ACC112 (cell line): ENCODE data around the gene SBNO2.
"Not testable (repeated sequence)": the region's sequence is repeated elsewhere in the genome, so short reads cannot be mapped to it uniquely, and the experiment has no call there.

Experiments used
- H2AFZ ChIP-seq: fragments of 200-600 bp; sonication (generic); one replicate; pipeline ENCODE4 v1.6.0; 2017; ENCODE audit warnings: antibody characterized with exemption, low read length; ENCODE audit not compliant: unreplicated experiment
- H3K27ac ChIP-seq: fragments of 200-600 bp; sonication (generic); 2 replicates; pipeline ENCODE4 v1.5.1; 2014; ENCODE audit warnings: low read depth, mild to moderate bottlenecking, antibody characterized with exemption, low read length, moderate library complexity
- H3K27me3 ChIP-seq: fragments of 200-600 bp; sonication (generic); 2 replicates; pipeline ENCODE4 v1.6.1; 2014; ENCODE audit warnings: mild to moderate bottlenecking, antibody characterized with exemption, low read length, moderate library complexity, mixed read lengths; ENCODE audit not compliant: insufficient read depth
- H3K36me3 ChIP-seq: fragments of 200-600 bp; sonication (generic); 2 replicates; pipeline ENCODE4 v1.6.1; 2016; ENCODE audit warnings: mild to moderate bottlenecking, antibody characterized with exemption, low read length, moderate library complexity, mixed read lengths; ENCODE audit not compliant: insufficient read depth
- H3K4me1 ChIP-seq: fragments of 200-600 bp; sonication (generic); one replicate; pipeline ENCODE4 v1.6.1; 2016; ENCODE audit warnings: low read length, mixed read lengths; ENCODE audit not compliant: insufficient read depth, unreplicated experiment, control insufficient read depth
- H3K4me3 ChIP-seq: fragments of 200-600 bp; sonication (generic); 2 replicates; pipeline ENCODE4 v1.5.1; 2014; ENCODE audit warnings: mild to moderate bottlenecking, low read depth, low read length
- H3K79me2 ChIP-seq: fragments of 200-600 bp; sonication (generic); one replicate; pipeline ENCODE4 v1.6.0; 2016; ENCODE audit warnings: low read length; ENCODE audit not compliant: control insufficient read depth, unreplicated experiment, insufficient read depth

SBNO2 gene

DNA sequence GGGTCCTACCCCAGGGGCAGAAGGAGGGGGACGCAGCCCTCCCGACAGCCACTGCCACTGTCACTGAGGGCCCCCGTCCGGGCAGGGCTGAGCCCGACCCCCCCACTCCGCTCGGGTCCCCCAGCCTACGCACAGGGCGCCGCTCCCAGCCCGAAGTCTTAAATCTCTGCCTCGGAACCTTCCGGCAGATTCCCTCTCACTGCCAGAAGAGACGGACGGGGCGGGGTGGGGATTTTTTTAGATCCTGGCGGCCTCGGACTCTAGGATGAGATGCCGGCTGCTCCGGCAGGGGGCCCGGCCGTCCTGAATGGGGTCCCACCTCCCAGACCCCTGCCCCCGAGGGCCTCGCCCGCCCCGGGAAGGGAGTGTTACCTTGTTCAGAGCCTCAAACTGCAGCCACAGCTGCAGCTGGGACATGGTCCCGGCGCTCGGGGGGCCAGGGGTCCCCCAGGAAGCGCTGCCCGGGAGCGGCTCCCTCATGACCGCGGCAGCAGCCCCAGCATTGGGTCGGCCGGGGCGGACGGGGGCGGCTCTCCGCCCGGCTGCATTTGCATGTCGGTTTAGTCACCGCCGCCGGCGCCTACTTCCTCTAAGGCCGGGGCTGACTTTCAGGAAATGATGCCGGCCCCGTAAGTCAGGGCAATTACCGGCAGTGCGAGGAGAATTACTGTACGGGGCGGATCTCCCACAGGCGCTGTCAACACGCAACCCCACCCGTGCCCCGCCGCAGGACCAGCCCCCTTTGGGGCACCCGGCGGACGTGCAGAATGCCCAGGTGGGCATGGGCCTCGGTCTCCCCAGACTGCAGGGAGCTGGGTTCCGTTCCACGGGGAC is 42.1 kb downstream of the SBNO2 start:
- peaks cover 16% of the 10 kb centered on the region; the same call in 1 of the 2 replicates for H3K36me3 ChIP-seq
- H3K27ac ChIP-seq: peak overlapping the region; percentile 74
- no peaks in the 10 kb centered on the region for H3K27me3 ChIP-seq
- peaks cover 18% of the 10 kb centered on the region for H3K4me1 ChIP-seq
- H3K79me2 ChIP-seq: peaks cover 57% of the 10 kb centered on the region
- no peak overlapping the region for H2AFZ ChIP-seq
- peak overlapping the region; percentile 75 for H3K4me3 ChIP-seq

DNA sequence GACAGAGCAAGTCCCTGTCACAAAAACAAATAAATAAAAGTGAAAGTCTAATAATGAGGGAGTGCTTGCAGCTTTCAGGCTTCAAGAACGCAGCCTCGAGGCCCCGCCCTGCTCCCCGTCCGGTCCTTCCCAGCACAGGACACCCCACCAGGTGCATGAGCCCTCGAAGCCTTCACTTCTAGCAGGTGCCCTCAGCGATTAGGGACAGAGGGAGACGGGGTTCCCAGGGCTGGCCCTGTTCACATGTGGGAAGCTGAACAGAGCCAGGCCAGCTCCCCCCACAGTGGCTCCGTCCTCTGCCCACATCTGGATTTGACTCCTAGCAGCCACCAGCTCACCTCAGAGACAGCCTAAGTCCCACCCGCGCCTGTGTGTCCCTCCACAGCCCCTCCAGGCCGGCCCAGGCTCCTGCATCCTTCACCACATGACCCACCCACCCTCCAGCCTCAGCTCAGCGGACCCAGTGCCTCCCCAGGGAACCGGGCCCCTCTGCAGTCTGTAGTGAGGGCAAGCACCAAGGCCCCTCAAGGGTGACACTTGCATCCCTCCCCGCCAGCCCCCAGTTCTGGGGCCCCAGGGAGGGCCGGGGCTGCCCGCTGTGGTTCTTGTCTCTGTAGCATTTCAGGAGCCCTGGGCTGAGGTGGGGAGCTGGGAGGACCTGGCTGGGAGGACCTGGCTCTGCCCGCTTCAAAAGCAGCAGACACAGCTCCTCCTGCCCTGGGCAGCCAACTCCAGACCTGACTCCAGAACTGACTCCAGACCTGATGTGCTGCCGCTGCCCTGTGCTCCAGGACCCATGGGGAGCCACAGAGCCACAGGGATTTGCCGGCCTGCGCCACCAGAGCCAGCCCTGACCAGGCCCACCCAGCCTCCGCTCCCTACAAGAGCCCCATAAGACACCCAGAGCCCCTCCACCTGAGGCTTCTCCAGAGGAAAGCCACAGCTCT is 43.0 kb downstream of the SBNO2 start:
- H3K79me2 ChIP-seq: peaks cover 63% of the 10 kb centered on the region
- H3K27ac ChIP-seq: peak overlapping the region; percentile 74
- no peak overlapping the region for H2AFZ ChIP-seq
- H3K4me1 ChIP-seq: peaks cover 25% of the 10 kb centered on the region
- H3K36me3 ChIP-seq: peaks cover 16% of the 10 kb centered on the region; the same call in 1 of the 2 replicates
- peak overlapping the region; percentile 75 for H3K4me3 ChIP-seq
- H3K27me3 ChIP-seq: no peaks in the 10 kb centered on the region

DNA sequence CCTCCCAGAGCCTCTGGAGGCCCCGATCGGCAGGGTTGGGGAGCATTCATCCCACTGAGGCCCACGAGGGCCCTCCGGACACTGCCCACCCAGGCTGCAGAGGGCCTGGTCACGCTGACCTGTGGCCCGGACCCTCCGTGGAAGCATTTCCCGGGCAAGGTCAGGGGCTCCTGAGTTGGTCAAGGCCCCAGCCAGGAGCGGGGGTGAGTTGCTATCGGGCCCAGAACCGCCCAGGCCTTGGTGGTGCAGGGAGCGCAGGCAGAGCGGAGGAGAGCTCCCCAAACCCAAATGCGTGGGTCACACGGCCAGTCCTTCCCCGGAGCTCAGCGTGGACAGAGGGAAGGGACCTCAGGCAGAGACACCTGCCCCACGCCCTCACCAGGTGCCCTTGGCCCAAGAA is 44.5 kb downstream of the SBNO2 start:
- Histone ChIP-seq H3K27ac (no peak overlapping the region), H3K27me3 (no peaks in the 10 kb centered on the region), H3K4me3 (0 out of 2 replicates have a peak overlapping the region, but pooled peaks have one; percentile 75), H3K36me3 (peaks cover 16% of the 10 kb centered on the region; the same call in 1 of the 2 replicates), H2AFZ (no peak overlapping the region), H3K4me1 (peaks cover 30% of the 10 kb centered on the region), H3K79me2 (peaks cover 72% of the 10 kb centered on the region)

DNA sequence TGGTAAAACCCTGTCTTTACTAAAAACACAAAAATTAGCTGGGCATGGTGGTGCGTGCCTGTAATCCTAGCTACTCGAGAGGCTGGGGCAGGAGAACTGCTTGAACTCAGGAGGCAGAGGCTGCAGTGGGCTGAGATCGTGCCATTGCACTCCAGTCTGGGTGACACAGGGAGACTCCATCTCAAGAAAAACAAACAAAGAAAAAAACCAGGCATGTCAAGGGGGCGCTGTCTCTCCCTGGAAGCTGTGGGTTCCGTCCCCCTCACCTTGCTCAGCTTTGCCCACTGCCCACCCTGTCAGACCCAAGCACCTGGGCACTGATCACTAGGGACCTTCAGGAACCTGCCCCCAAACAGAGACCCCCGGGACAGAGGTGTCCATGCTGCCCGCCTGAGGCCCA is 45.0 kb downstream of the SBNO2 start:
- peaks cover 30% of the 10 kb centered on the region for H3K4me1 ChIP-seq
- not testable (repeated sequence) for H3K4me3 ChIP-seq, H2AFZ ChIP-seq, H3K27ac ChIP-seq, H3K27me3 ChIP-seq
- peaks cover 74% of the 10 kb centered on the region for H3K79me2 ChIP-seq
- H3K36me3 ChIP-seq: peaks cover 12% of the 10 kb centered on the region; the same call in 1 of the 2 replicates

DNA sequence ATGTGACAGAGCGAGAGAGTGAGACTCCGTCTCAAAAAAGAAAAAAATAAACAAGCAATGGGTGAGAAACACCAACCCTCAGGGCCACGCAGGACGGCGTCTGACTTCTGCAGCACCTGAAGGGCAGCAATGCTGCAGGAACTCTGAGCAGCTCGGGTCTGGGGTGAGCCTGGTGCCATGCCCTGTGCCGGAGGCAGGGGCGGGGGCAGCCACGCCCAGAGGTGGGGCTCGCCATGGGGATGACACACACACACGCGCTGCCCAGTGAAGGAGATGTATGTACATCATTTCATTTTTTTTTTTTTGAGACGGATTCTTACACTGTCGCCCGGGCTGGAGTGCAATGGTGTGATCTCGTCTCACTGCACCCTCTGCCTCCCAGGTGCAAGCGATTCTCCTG is 46.0 kb downstream of the SBNO2 start:
- Histone ChIP-seq H3K27me3 (no peaks in the 10 kb centered on the region), H3K4me3 (no peak overlapping the region), H2AFZ (no peak overlapping the region), H3K36me3 (peaks cover 12% of the 10 kb centered on the region; the same call in 1 of the 2 replicates), H3K79me2 (peaks cover 73% of the 10 kb centered on the region), H3K27ac (no peak overlapping the region), H3K4me1 (peaks cover 30% of the 10 kb centered on the region)

DNA sequence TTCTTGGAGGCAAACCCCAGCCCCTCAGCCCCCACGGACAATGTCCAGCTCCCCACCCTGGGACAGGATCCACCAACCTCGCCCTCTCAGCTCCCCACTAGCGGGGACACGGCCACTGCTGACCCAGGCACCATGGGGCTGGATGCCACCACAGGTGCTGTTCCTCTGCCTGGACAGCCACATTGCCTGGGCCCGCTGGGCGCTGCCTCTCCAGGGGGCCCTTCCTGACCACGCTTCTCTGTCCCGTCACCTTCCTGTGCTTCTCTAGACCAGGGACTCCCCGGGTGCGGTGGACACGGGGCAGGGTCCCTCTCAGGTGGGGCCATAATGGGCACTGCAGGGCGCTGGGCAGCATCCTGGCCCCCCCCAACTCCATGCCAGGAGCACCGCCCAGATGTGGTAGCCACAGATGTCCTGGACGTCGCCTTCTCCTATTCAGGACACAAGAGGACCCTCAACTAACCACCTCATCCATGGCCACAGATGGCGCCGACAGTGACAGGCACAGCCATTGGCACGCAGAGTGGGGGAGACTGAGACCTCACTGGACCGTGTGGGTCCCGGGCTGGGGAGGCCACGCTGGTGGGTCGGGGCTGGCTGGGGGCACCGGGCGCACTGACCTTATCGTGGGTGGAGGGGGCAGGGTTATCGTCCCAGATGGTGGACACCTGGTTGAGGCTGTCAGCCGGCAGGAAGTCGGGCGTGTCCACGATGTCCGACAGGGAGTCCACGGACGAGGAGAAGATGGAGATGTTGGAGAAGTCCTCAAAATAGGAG is 46.9 kb downstream of the SBNO2 start:
- Histone ChIP-seq H2AFZ (no peak overlapping the region), H3K4me1 (peaks cover 22% of the 10 kb centered on the region), H3K36me3 (peaks cover 13% of the 10 kb centered on the region; the same call in 1 of the 2 replicates), H3K79me2 (peaks cover 70% of the 10 kb centered on the region), H3K4me3 (no peak overlapping the region), H3K27ac (peak overlapping the region; percentile 89), H3K27me3 (no peaks in the 10 kb centered on the region)

DNA sequence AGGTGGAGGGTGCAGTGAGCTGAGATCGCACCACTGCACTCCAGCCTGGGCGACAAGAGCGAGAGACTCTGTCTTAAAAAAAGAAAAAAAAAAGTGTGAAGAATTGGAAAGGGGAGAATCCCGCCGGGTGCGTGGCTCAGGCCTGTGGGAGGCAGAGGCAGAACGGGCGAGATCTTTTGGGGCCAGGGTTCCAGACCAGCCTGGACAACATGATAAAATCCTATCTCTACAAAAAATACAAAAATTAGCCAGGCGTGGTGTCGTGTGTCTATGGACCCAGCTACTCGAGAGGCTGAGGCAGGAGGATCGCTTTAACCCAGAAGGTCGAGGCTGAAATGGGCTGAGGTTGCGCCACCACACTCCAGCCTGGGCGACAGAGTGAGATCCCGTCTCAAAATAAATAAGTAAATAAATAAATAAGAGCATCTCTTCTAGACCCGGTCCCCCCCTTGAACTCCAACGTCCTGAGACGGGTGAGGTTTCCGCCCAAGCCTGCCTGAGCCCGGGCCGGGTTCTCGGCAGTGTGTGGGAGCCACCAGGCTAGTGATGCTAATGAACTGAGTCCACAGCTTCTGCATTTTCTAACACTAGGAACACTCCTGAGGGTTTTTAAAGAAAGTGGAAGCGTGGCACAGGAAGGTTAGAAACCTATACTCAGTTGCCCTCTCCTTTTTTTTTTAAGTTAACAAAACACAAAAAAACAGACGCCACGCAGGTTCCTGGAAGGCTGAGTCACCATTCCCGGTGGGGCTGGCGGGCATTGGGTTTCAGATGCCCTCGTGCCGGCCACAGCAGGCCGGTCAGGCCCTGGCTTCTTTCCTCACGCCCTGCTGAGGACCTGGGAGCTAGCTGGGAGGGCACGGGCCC is 48.2 kb downstream of the SBNO2 start:
- H3K27me3 ChIP-seq: no peaks in the 10 kb centered on the region

DNA sequence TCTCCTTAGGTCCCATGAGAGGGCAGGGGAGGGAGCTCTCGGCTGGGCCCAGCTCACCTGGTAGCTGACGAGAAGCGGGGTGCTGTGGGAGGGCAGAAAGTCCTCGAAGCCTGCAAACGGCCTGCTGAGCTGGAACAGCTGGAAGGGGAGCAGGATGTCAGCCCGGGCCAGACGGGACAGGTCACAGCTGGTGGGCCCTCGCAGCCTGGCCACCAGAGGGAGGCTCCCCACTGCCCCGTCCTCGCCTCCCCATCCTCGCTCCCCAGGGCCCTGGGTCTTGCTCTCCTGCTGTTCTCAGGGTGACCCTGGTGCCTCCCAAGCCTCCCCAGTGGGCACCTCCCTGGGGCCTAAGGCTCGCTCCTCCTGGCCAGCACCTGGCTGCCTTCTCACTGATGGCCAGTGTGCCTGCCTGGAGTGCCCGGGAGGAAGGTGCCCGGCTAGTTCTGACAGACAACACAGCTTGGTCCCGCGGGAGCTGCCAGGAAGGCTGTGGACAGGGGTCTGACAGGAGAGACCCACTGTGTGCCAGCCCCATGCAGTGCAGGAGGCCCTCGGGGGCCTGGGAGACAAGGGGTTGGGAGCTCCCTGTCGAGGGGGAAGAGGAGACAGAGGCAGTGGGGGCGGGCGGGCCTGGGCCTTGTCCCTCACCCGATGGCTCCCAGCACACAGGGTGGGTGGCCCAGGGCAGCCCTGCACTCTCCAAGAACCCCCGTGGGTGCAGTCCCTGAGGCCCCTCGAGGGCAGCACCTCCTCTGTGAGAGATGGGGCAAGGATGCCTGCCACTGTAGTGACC is 50.0 kb downstream of the SBNO2 start:
- H3K79me2 ChIP-seq: peaks cover 41% of the 10 kb centered on the region
- H3K36me3 ChIP-seq: peaks cover 10% of the 10 kb centered on the region; the same call in 1 of the 2 replicates
- H3K27me3 ChIP-seq: no peaks in the 10 kb centered on the region
- no peak overlapping the region for H2AFZ ChIP-seq
- peaks cover 22% of the 10 kb centered on the region for H3K4me1 ChIP-seq
- H3K4me3 ChIP-seq: no peak overlapping the region
- no peak overlapping the region for H3K27ac ChIP-seq

More for the DNA sequence above, 48.2 kb downstream of the SBNO2 start:
- Histone ChIP-seq H3K4me1 (peaks cover 22% of the 10 kb centered on the region), H3K36me3 (peaks cover 13% of the 10 kb centered on the region; the same call in 1 of the 2 replicates), H3K27ac (peak overlapping the region; percentile 89), H2AFZ (no peak overlapping the region), H3K79me2 (peaks cover 59% of the 10 kb centered on the region), H3K4me3 (peak overlapping the region; percentile 16; the same call in 1 of the 2 replicates)

DNA sequence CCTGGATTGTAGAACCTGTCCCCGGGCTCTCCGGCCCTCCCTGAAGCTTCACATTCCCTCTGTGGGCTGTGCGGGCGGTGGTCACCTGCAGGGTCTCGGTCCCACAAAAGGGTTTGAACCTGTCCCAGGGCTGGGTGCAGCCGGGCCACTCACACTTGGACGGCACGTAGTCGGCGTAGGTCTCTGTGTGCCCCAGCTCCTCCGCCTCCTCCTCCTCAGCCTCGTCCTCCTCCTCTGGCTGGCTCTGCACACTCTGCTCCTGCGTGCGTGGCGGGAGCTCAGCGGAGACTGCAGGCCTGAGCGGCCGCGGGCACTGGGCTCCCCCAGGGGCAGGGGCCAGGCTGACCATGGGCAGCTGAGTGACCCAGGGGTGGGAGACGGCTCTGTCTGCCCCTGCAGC is 50.7 kb downstream of the SBNO2 start:
- peaks cover 36% of the 10 kb centered on the region for H3K79me2 ChIP-seq
- no peaks in the 10 kb centered on the region for H3K27me3 ChIP-seq
- no peak overlapping the region for H2AFZ ChIP-seq
- no peak overlapping the region for H3K27ac ChIP-seq
- H3K4me3 ChIP-seq: no peak overlapping the region
- H3K36me3 ChIP-seq: peaks cover 12% of the 10 kb centered on the region; the same call in 1 of the 2 replicates
- H3K4me1 ChIP-seq: peaks cover 22% of the 10 kb centered on the region
